Mucosa of stomach (tissue), 1 donor: ENCODE results near the gene SLC7A6.

ENCODE experiments used
- H3K27me3 ChIP-seq: one replicate; pipeline ENCODE4 v1.7.0; 2013; ENCODE audit warnings: mild to moderate bottlenecking, low read length; ENCODE audit not compliant: control insufficient read depth, insufficient read depth
- H3K36me3 ChIP-seq: one replicate; pipeline ENCODE4 v1.7.0; 2013; ENCODE audit warnings: low read length; ENCODE audit not compliant: control insufficient read depth, insufficient read depth
- H3K4me1 ChIP-seq: one replicate; pipeline ENCODE4 v1.7.0; 2013; ENCODE audit warnings: mild to moderate bottlenecking, low read length; ENCODE audit not compliant: control insufficient read depth, insufficient read depth
- H3K4me3 ChIP-seq: one replicate; pipeline ENCODE4 v1.7.0; 2013; ENCODE audit warnings: low read length
- H3K9ac ChIP-seq: one replicate; pipeline ENCODE4 v1.7.0; 2013; ENCODE audit warnings: mild to moderate bottlenecking, low read length, moderate library complexity
- H3K9me3 ChIP-seq: one replicate; pipeline ENCODE4 v1.7.0; 2013; ENCODE audit warnings: mild to moderate bottlenecking, low read length, moderate library complexity; ENCODE audit not compliant: control insufficient read depth
- donor health status: Pancreatic carcinoma.

SLC7A6 gene

DNA sequence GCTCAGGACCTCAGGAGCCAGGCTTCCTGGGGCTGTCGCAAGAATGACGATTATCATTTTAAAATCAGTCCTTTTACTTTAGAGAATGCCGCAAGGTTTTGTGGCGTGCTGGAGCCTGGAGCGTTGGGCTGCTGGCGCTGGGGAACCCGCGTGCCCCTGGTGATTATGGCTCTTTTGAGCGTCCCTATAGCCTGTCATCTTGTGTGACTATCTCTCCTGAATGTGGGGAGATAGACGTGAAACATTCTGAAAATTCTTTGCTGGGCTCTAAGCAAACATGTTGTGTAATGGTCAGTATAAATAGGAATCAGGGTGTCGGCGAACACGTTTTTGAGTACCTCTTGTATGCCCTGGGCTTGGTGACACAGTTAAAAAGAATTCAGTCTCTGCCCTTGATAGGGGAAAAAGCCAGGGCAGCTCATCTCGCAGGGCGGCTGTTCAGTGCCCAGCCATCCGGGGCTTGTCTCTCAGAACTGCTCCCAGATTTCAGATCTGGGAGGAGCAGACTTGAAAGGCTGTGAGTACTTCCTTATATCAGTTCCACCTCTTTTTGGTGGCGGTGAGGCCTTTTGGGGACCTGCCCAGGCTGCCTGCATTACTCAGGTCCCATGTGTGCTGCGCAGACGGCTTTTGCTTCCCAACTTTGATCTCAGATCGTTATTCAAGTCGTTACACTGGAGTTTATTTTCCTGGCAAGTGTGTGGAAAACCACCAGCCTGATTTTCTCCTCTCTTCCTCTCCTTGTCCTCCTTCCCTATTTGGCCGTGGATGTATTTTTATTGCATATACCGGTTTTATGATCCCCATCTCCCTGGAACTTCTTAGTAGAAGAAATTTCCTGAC lies 973 bp downstream of the SLC7A6 start:
- Histone ChIP-seq H3K4me1 (peaks cover 13% of the 10 kb centered on the region), H3K36me3 (no peaks in the 10 kb centered on the region), H3K9ac (peak overlapping the region; percentile 71), H3K27me3 (no peaks in the 10 kb centered on the region), H3K4me3 (peak overlapping the region; percentile 56), H3K9me3 (no peaks in the 10 kb centered on the region)

DNA sequence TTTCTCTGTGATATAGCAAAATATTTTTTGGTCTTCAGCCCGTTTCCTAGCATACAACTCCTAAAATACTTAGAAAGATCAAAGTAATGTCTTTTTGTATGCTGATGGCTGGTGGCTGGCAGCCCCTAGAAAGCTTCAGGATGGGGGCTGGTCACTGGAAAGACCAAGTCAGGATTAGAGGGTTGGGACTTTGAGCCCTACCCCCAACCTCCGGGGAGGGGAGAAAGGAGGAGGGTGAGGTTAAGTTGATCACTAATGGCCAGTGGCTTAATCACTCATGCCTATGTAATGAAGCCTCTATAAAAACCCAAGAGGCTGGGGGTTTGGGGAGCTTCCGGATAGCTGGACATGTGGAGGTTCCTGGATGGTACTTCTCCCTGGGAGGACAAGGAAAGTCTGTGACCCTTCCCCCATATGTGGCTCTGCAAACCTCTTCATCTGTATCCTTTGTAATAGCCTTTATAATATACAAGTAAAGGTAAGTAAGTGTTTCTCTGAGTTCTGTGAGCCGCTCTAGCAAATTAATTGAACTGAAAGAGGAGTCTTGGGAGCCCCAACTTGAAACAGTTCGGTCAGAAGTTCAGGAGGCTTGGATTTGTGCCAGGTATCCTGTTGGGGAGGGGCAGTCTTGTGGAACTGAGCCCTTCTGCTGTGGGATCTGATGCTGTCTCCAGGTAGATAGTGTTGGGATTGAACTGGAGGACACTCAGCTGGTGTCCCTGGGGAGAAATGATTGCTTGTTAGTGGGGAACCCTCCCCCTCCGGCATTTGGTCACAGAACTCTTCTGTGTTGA lies 3.5 kb downstream of the SLC7A6 start:
- Histone ChIP-seq H3K4me1 (peaks cover 20% of the 10 kb centered on the region), H3K36me3 (no peaks in the 10 kb centered on the region), H3K4me3 (no peak overlapping the region), H3K27me3 (no peaks in the 10 kb centered on the region), H3K9ac (no peak overlapping the region), H3K9me3 (no peaks in the 10 kb centered on the region)

DNA sequence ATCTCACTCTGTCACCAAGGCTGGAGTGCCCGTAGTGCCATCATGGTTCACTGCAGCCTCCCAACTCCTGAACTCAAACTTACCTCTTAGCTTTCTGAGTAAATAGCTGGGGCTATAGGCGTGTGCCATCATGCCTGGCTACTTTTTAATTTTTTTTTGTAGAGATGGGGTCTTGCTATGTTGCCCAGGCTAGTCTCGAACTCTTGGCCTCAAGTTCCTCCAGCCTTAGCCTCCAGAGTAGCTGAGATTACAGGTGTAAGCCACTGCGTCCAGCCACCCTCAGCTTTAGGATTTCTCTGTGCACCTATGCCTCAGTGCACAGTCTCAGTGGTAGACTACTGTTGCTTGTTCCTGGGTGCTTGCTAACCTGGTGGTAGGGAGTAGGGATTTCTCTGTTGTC lies 5.5 kb downstream of the SLC7A6 start:
- Histone ChIP-seq H3K4me3 (no peak overlapping the region), H3K36me3 (no peaks in the 10 kb centered on the region), H3K4me1 (peaks cover 23% of the 10 kb centered on the region), H3K9ac (no peak overlapping the region), H3K9me3 (no peaks in the 10 kb centered on the region), H3K27me3 (no peaks in the 10 kb centered on the region)

DNA sequence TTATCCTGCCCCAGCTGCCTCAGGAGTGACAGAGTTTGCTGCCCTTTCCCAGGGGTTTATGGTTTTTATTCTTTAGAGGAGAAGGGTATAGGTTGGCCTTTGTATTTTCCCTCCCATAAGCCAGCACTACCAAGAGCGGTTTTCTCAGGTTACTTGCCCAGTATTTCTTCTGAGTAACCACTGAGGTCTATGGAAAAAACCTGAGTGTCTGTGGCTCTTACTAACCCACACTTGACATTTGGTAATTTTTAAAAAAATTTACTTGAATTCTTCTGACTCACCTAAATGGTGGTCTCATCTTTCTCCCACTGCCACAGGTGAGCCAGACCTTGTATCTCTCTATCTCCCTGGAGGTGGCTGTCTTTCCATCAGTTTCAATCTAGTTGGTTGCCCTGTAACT lies 6.0 kb downstream of the SLC7A6 start:
- no peaks in the 10 kb centered on the region for H3K9me3 ChIP-seq
- no peak overlapping the region for H3K9ac ChIP-seq
- H3K4me1 ChIP-seq: peaks cover 20% of the 10 kb centered on the region
- no peak overlapping the region for H3K4me3 ChIP-seq
- no peaks in the 10 kb centered on the region for H3K36me3 ChIP-seq
- no peaks in the 10 kb centered on the region for H3K27me3 ChIP-seq

DNA sequence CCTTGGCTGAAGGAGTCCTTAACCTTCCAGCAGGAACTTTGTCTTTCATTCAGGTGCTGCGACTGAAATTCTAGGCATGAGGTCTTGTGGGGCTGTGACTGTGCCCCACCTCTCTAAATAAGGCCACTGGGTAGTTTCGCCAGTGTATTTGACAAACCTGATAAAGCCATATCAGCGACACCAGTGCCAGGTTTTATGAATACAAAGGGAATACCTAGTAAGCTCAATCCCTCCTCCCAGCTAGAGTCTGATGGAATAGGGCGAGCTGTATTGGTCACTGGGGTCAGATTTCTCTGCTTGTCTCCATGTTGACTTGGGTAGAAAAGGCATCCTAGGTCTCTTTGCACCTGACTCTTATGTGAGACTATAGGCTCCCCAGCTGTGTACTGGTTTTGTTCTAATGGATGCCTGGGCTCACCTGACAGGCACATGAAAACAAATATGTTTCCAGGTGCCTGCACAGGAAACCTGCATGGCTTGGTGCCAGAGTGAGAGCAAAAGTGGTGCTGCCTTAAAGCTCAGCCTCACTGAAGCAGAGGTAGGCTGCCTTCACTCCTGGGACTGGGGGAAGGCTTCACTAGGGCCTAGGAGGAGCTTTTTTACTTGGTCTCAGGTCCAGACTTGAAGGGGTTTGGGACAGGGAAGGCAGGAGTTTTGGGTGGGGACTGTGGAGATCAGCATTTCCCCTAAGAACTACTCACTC lies 8.3 kb downstream of the SLC7A6 start:
- H3K27me3 ChIP-seq: no peaks in the 10 kb centered on the region
- peaks cover 24% of the 10 kb centered on the region for H3K4me1 ChIP-seq
- H3K36me3 ChIP-seq: no peaks in the 10 kb centered on the region
- no peaks in the 10 kb centered on the region for H3K9me3 ChIP-seq
- no peak overlapping the region for H3K4me3 ChIP-seq
- H3K9ac ChIP-seq: peak overlapping the region; percentile 5

DNA sequence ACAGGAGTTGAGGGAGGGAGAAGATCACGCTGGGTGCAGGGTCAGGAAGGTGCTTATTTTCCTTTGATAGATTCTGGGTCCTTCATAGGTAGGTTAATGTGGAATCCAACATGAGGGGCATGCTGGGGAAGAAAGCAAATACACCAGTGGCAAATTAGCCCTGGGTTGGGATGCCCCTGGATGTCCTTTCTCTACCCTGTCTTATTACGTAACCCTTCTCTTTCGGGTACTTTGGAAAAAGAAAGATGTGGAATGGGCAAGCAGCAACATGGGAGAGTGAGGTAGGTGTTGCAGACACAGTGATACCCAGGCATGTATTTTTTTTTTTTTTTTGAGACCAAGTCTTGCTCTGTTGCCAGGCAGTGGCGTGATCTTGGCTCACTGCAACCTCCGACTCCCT lies 9.1 kb downstream of the SLC7A6 start:
- H3K4me1 ChIP-seq: peaks cover 24% of the 10 kb centered on the region

DNA sequence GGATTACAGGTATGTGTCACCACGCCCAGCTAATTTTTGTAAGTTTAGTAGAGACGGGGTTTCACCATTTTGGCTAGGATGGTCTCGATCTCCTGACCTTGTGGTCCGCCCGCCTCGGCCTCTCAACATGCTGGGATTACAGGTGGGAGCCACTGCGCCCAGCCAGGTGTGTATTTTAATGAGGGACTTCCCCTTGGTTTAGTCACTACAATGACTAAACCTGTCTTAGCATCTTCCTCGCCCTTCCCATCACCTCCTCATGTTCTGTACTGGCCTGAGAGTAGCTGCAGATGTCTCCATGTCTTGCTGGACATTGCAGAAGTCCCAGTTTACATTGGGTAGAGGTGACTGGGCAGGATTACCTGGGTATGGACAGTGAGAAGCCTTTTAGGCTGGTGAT lies 9.6 kb downstream of the SLC7A6 start:
- Histone ChIP-seq H3K9me3 (no peaks in the 10 kb centered on the region), H3K4me3 (no peak overlapping the region), H3K27me3 (no peaks in the 10 kb centered on the region), H3K4me1 (peaks cover 24% of the 10 kb centered on the region), H3K36me3 (no peaks in the 10 kb centered on the region), H3K9ac (no peak overlapping the region)

More for the DNA sequence above, 9.1 kb downstream of the SLC7A6 start:
- Histone ChIP-seq H3K9me3 (no peaks in the 10 kb centered on the region), H3K4me3 (no peak overlapping the region), H3K9ac (peak overlapping the region; percentile 5), H3K27me3 (no peaks in the 10 kb centered on the region), H3K36me3 (no peaks in the 10 kb centered on the region)

DNA sequence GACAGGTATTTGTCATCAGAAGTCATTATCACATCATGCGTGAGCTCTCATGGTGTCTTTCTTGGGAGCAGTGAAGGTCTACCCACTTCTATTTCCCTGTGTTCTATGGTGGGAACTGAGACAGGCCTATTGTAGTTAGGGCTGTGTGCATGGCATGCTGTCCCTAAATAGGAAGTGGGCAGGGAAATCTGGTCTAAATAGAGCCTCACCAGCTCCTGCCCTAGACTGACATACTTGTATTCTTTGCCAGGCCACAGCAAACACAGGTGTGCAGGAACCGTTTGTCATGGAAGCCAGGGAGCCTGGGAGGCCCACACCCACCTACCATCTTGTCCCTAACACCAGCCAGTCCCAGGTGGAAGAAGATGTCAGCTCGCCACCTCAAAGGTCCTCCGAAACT lies 10.1 kb downstream of the SLC7A6 start:
- Histone ChIP-seq H3K9me3 (no peaks in the 10 kb centered on the region), H3K9ac (no peak overlapping the region), H3K4me1 (peaks cover 24% of the 10 kb centered on the region), H3K36me3 (no peaks in the 10 kb centered on the region), H3K27me3 (no peaks in the 10 kb centered on the region), H3K4me3 (no peak overlapping the region)

DNA sequence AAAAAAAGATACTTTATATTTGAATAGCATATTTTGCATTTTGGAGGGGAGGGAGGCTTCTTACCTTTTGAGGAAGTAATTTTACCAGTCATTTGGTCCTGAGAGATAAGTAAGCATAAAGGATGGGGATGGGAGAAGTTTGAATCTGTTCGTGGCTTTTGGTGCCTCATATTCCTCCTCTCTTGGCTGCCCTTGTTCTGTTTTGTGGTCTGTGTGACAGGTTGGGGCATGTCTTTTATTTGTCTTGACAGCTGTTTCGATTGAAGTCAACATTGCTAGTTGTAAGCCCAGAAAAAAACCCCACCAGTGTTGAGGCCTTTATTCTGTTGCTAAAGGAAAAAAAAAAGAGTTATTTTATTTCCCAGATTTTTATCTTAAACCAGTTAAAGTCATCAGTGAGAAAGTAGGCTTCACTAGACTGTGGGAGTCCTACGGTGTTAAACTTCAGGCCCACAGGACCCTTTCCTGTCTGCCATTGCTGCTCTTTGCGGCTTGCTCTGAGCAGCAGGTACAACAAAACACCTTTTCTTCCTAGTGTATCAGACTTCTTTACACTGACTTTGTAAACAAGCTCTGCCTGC lies 11.4 kb downstream of the SLC7A6 start:
- no peaks in the 10 kb centered on the region for H3K36me3 ChIP-seq
- H3K27me3 ChIP-seq: no peaks in the 10 kb centered on the region
- no peaks in the 10 kb centered on the region for H3K9me3 ChIP-seq
- H3K9ac ChIP-seq: no peak overlapping the region
- no peak overlapping the region for H3K4me3 ChIP-seq
- peaks cover 30% of the 10 kb centered on the region for H3K4me1 ChIP-seq

DNA sequence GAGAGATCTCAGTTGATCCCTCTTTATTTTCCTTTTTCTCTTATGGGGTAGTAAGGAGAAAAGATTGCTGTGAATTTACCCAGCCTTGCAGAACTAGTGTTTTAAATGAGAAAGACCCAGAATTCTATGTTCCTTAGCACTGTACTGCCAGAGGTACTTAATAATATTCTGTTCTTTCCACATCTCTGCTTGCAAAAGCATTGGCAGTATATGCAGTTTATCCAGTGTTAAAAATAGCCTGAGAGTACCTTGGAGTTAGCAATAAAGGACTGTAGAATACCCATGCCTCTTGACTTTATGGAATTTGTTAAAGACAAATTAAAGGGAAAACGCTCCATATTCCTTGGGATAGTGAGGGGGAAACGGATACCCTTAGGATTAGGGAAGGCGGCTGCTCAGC lies 11.9 kb downstream of the SLC7A6 start:
- Histone ChIP-seq H3K9ac (no peak overlapping the region), H3K27me3 (no peaks in the 10 kb centered on the region), H3K4me1 (peaks cover 30% of the 10 kb centered on the region), H3K36me3 (no peaks in the 10 kb centered on the region), H3K4me3 (no peak overlapping the region), H3K9me3 (no peaks in the 10 kb centered on the region)

DNA sequence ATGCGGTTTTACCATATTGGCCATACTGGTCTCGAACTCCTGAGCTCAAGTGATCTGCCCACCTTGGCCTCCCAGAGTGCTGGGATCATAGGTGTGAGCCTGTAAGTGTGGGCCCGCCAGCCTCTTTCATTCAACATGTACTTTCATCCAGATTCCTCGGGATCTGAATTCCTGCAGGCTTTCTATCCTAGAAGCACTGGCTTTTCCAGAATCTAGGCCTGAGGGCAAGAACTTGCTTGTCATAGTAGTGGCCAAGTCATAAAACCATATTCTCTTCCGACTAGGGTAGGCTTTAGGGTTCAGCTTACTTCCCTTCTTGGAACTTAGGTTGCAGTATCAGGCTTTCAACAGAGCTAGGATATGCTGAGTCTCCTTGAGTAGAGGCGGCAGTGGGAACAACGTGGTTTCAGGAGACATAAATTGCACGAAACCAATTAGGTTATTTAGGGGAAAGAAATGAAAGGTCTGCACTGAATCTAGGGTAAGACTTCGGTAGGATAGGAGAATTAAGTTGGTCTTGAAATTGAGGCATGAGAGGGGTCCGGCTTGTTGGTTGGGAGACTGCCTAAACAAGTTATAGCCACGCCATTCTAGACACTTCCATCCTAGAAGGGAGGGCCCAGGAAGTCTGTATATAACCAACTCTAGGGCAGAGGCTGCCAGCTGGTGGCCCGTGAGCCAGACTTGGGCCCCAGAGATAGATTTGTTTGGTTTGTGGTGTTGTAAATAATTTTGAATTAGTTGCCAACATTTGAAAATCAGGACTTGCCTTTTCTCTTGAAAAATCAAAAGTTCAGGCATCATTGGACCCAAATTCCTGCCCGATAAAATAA lies 15.6 kb downstream of the SLC7A6 start:
- no peaks in the 10 kb centered on the region for H3K27me3 ChIP-seq
- H3K9me3 ChIP-seq: no peaks in the 10 kb centered on the region
- H3K9ac ChIP-seq: no peak overlapping the region
- peaks cover 14% of the 10 kb centered on the region for H3K4me1 ChIP-seq
- no peak overlapping the region for H3K4me3 ChIP-seq
- H3K36me3 ChIP-seq: no peaks in the 10 kb centered on the region
